BJ (cell line): Measurements from ENCODE around the gene GRIK3. TPM values are rescaled to one million over a fixed set of nuclear protein-coding genes. Genes with fewer than 3 reads are reported as not detected.

Source experiments
- CTCF ChIA-PET: fragments of 350-600 bp; formaldehyde crosslinking; extraction: SDS; loops from one replicate; lab custom pipeline; 2021; ENCODE audit warnings: antibody characterized with exemption, inconsistent platforms; lab: Yijun Ruan, JAX
- POLR2A ChIA-PET: fragments of 300-600 bp; sonication (Branson Sonifier 250); formaldehyde crosslinking; extraction: SDS; loops from one replicate; lab custom pipeline; 2021; ENCODE audit warnings: antibody characterized with exemption; lab: Charles Lee
- DNase-seq: peaks from one replicate; pipeline ENCODE4 v3.0.0-alpha.2; 2011; ENCODE audit warnings: low read depth
- H3K27me3 ChIP-seq: 2 replicates; pipeline ENCODE4 v1.6.0; 2011; ENCODE audit warnings: low read length; ENCODE audit not compliant: control insufficient read depth, insufficient read depth
- H3K36me3 ChIP-seq: 2 replicates; pipeline ENCODE4 v1.5.1; 2011; ENCODE audit warnings: low read length; ENCODE audit not compliant: control insufficient read depth, insufficient read depth
- H3K4me3 ChIP-seq: 2 replicates; pipeline ENCODE4 v1.5.1; 2011; ENCODE audit warnings: low read depth, mild to moderate bottlenecking, control low read depth, low read length
- CTCF ChIP-seq: IDR thresholded peaks from 2 replicates; pipeline ENCODE4 v1.5.1; 2011; ENCODE audit warnings: low read depth, mild to moderate bottlenecking, control low read depth, inconsistent platforms, low read length, moderate library complexity; ENCODE audit not compliant: insufficient read depth
- polyA plus RNA-seq: library from polyadenylated mRNA; depleted of rRNA; stranded (reverse); fragments of >200 nt; gene quantifications from 2 replicates; pipeline ENCODE4 v1.2.3, GENCODE V29; 2011

Gene GRIK3
- polyA plus RNA-seq, 1 experiment: not detected

GRCh38 chr1:37035796-37036666 is 1.7 kb upstream of the GRIK3 start:
- H3K36me3 ChIP-seq: no peaks in the 10 kb centered on the region
- ChIA-PET POLR2A (no interaction called here), CTCF (no interaction called here)
- DNase-seq: no peak
- H3K4me3 ChIP-seq: no peak overlapping the region
- TF ChIP-seq CTCF: no peak
- peaks cover 33% of the 10 kb centered on the region for H3K27me3 ChIP-seq

GRCh38 chr1:37035014-37035691 is 838 bp upstream of the GRIK3 start:
- CTCF ChIA-PET: interaction anchor here (0.6 kb wide), 1 partner anchor 9 kb away, joined by 4 read pairs; no protein-coding TSS in a partner anchor
- POLR2A ChIA-PET: no interaction called here
- TF ChIP-seq CTCF: no peak
- Histone ChIP-seq H3K36me3 (no peaks in the 10 kb centered on the region), H3K27me3 (peaks cover 33% of the 10 kb centered on the region), H3K4me3 (no peak overlapping the region)
- no peak for DNase-seq

- peaks cover 30% of the 10 kb centered on the region for H3K27me3 ChIP-seq
- DNase-seq: no peak
- ChIA-PET CTCF (no interaction called here), POLR2A (no interaction called here)
- no peak overlapping the region for H3K4me3 ChIP-seq
- TF ChIP-seq CTCF: no peak
- no peaks in the 10 kb centered on the region for H3K36me3 ChIP-seq
Observed at GRCh38 chr1:37033355-37034101, 787 bp downstream of the GRIK3 start.

DNA sequence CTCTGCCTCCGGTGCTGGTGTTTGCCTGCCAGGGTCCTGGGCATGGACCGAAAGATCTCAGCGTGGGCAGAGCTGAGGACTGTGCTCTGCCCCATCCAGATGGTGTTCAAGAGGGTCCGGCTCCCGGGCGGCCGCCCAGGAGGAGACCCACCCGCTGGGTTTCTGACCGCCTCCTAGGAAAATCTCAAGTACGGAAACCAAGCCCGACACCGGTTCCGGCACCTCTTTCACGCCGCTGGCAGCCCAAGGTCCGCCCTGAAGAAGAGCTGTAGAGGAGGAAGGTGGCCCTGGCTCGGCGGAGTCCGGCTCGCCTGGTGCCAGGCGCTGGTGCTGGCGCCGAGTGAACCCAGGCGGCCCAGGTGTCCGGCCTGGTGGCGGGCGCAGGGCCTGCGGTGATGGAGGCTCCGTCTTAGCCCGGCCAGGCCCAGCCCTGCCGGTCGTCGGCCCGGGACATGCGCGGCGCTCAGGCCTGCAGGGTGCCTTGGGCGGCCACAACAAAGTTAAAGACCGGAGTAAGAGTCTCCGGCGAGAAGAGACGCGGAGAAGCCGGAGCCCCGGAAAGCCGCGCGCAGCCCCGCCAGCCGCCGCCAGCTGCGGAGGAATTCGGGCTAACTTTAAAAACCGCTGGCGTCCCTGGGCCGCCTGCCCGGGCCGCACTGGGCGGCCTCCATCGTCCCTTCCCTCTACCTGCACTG is 1.5 kb downstream of the GRIK3 start:
- Histone ChIP-seq H3K36me3 (no peaks in the 10 kb centered on the region), H3K27me3 (peaks cover 28% of the 10 kb centered on the region), H3K4me3 (no peak overlapping the region)
- TF ChIP-seq CTCF: no peak
- POLR2A ChIA-PET: no interaction called here
- no peak for DNase-seq
- CTCF ChIA-PET: no interaction called here
